Activated CD8-positive, alpha-beta memory T cell treated with anti-CD3 and anti-CD28 coated beads for 4 hours (primary cell): Measurements from ENCODE around the gene TRIO.
"Not testable (repeated sequence)": the region's sequence is repeated elsewhere in the genome, so short reads cannot be mapped to it uniquely, and the experiment has no call there.

Source experiments
- DNase-seq, 2 donors: peaks; one replicate each; pipeline ENCODE4 v3.0.0-alpha.2; 2020; ENCODE audit warnings: low read depth in 2 of 2

The TRIO gene

GRCh38 chr5:14552017-14552416 lies 408.9 kb downstream of the TRIO start:
- DNase-seq: no peak

- not testable (repeated sequence) for DNase-seq
Observed at GRCh38 chr5:14554288-14554687, 411.1 kb downstream of the TRIO start.

GRCh38 chr5:14556015-14556414 lies 412.9 kb downstream of the TRIO start:
- DNase-seq: no peak

- DNase-seq: no peak
Observed at GRCh38 chr5:14557203-14557770, 414.1 kb downstream of the TRIO start.

GRCh38 chr5:14557791-14558415 lies 414.8 kb downstream of the TRIO start:
- no peak for DNase-seq
